Skeletal muscle satellite cell (primary cell): ENCODE data around the gene HES3.

Experiments
- H3K27me3 ChIP-seq: 2 replicates; pipeline ENCODE4 v1.7.0; 2013; ENCODE audit warnings: low read length; ENCODE audit not compliant: control insufficient read depth, insufficient read depth
- H3K36me3 ChIP-seq: 2 replicates; pipeline ENCODE4 v1.7.0; 2013; ENCODE audit warnings: mild to moderate bottlenecking, control low read depth, low read length; ENCODE audit not compliant: insufficient read depth
- H3K4me1 ChIP-seq: 2 replicates; pipeline ENCODE4 v1.7.0; 2013; ENCODE audit warnings: low read length; ENCODE audit not compliant: control insufficient read depth, insufficient read depth
- H3K4me2 ChIP-seq: 2 replicates; pipeline ENCODE4 v1.7.0; 2013; ENCODE audit warnings: mild to moderate bottlenecking, low read length
- H3K4me3 ChIP-seq: 2 replicates; pipeline ENCODE4 v1.7.0; 2013; ENCODE audit warnings: low read length
- H3K9ac ChIP-seq: 2 replicates; pipeline ENCODE4 v1.7.0; 2013; ENCODE audit warnings: mild to moderate bottlenecking, low read depth, low read length, moderate library complexity
- H3K9me3 ChIP-seq: replicated peaks from 2 replicates; pipeline ENCODE4 v1.7.0; 2013; ENCODE audit warnings: mild to moderate bottlenecking, control low read depth, low read length

HES3 gene

GRCh38 chr1:6294080-6294889 is 50.3 kb downstream of the HES3 start:
- H3K4me3 ChIP-seq, result no peak overlapping the region
- H3K36me3 ChIP-seq, result peaks cover 6% of the 10 kb centered on the region
- no peak overlapping the region for H3K4me2 ChIP-seq
- H3K9me3 ChIP-seq, result no peaks in the 10 kb centered on the region
- peaks cover 16% of the 10 kb centered on the region for H3K4me1 ChIP-seq
- no peak overlapping the region for H3K9ac ChIP-seq
- H3K27me3 ChIP-seq, result no peaks in the 10 kb centered on the region

- Histone ChIP-seq H3K9ac (no peak overlapping the region), H3K4me2 (no peak overlapping the region), H3K9me3 (no peaks in the 10 kb centered on the region), H3K27me3 (no peaks in the 10 kb centered on the region), H3K4me1 (peaks cover 21% of the 10 kb centered on the region), H3K4me3 (no peak overlapping the region), H3K36me3 (peaks cover 6% of the 10 kb centered on the region)
Observed at GRCh38 chr1:6294890-6295556, 51.0 kb downstream of the HES3 start.
